Neuronal stem cell (in vitro differentiated cells): ENCODE measurements around the gene GSTM4.

Experiments
- DNase-seq: peaks from one replicate; pipeline ENCODE4 v3.0.0-alpha.2; 2013; ENCODE audit warnings: low spot score
- H2AFZ ChIP-seq: one replicate; pipeline ENCODE4 v1.6.1; 2013; ENCODE audit warnings: mild to moderate bottlenecking, low read length, inconsistent platforms
- H2AK5ac ChIP-seq: 2 replicates; pipeline ENCODE4 v1.6.1; 2013; ENCODE audit warnings: low read depth, mild to moderate bottlenecking, inconsistent platforms, low read length, moderate library complexity, mixed read lengths
- H2BK120ac ChIP-seq: 2 replicates; pipeline ENCODE4 v1.6.1; 2013; ENCODE audit warnings: low read depth, mild to moderate bottlenecking, inconsistent platforms, low read length, moderate library complexity, mixed read lengths
- H2BK12ac ChIP-seq: one replicate; pipeline ENCODE4 v1.6.1; 2013; ENCODE audit warnings: low read length, inconsistent platforms
- H2BK15ac ChIP-seq: 2 replicates; pipeline ENCODE4 v1.6.1; 2013; ENCODE audit warnings: mild to moderate bottlenecking, low read length, inconsistent platforms, mixed read lengths
- H2BK5ac ChIP-seq: one replicate; pipeline ENCODE4 v1.6.1; 2013; ENCODE audit warnings: inconsistent platforms, mild to moderate bottlenecking, low read length, moderate library complexity
- H3K14ac ChIP-seq: one replicate; pipeline ENCODE4 v1.6.1; 2013; ENCODE audit warnings: low read length, inconsistent platforms
- H3K18ac ChIP-seq: 2 replicates; pipeline ENCODE4 v1.6.1; 2013; ENCODE audit warnings: low read length, inconsistent platforms
- H3K23ac ChIP-seq: 2 replicates; pipeline ENCODE4 v1.6.1; 2013; ENCODE audit warnings: low read depth, mild to moderate bottlenecking, mixed read lengths, low read length, inconsistent platforms; ENCODE audit not compliant: poor library complexity
- H3K27ac ChIP-seq: replicated peaks from 3 replicates; pipeline ENCODE4 v1.5.1; 2013; ENCODE audit warnings: low read length, inconsistent platforms
- H3K27me3 ChIP-seq, 3 experiments: 2 replicates each; pipeline ENCODE4 v1.6.1; 2013; ENCODE audit warnings: low read length in 3 of 3, mild to moderate bottlenecking in 2 of 3, inconsistent platforms in 1 of 3, low read depth in 1 of 3, mixed read lengths in 1 of 3, moderate library complexity in 1 of 3; ENCODE audit not compliant: control insufficient read depth in 3 of 3, insufficient read depth in 3 of 3
- H3K36me3 ChIP-seq, 2 donors: replicated peaks in 1 of 2; 2 replicates each; pipeline ENCODE4 v1.6.1; 2013; ENCODE audit warnings: low read length in 2 of 2; ENCODE audit not compliant: control insufficient read depth in 2 of 2, insufficient read depth in 2 of 2
- H3K4ac ChIP-seq: 2 replicates; pipeline ENCODE4 v1.6.1; 2013; ENCODE audit warnings: inconsistent platforms, mild to moderate bottlenecking, low read length, moderate library complexity
- H3K4me1 ChIP-seq, 2 donors: 1 replicate in 1 of 2; 2 replicates in 1 of 2; pipeline ENCODE4 v1.6.1; 2013; ENCODE audit warnings: low read length in 2 of 2, low read depth in 1 of 2; ENCODE audit not compliant: control insufficient read depth in 2 of 2, insufficient read depth in 1 of 2
- H3K4me2 ChIP-seq: one replicate; pipeline ENCODE4 v1.6.1; 2013; ENCODE audit warnings: mild to moderate bottlenecking, low read length, inconsistent platforms; ENCODE audit not compliant: insufficient read depth, poor library complexity, severe bottlenecking
- H3K4me3 ChIP-seq, 2 donors: 2 replicates each; pipeline ENCODE4 v1.5.1; 2013; ENCODE audit warnings: low read length in 2 of 2, mild to moderate bottlenecking in 2 of 2, inconsistent platforms in 1 of 2, moderate library complexity in 1 of 2
- H3K79me1 ChIP-seq: one replicate; pipeline ENCODE4 v1.6.1; 2013; ENCODE audit warnings: low read depth, mild to moderate bottlenecking, inconsistent platforms, low read length, moderate library complexity
- H3K9ac ChIP-seq: one replicate; pipeline ENCODE4 v1.6.1; 2013; ENCODE audit warnings: mild to moderate bottlenecking, low read depth, low read length, inconsistent platforms; ENCODE audit not compliant: poor library complexity
- H3K9me3 ChIP-seq, 2 donors: replicated peaks in 1 of 2; 2 replicates each; pipeline versions ENCODE3 to v1.6.1; 2013; ENCODE audit warnings: low read length in 2 of 2, mild to moderate bottlenecking in 2 of 2, inconsistent platforms in 1 of 2, low read depth in 1 of 2, mixed read lengths in 1 of 2, moderate library complexity in 1 of 2; ENCODE audit not compliant: control insufficient read depth in 2 of 2, insufficient read depth in 1 of 2
- H4K8ac ChIP-seq: one replicate; pipeline ENCODE4 v1.6.1; 2013; ENCODE audit warnings: low read depth, mild to moderate bottlenecking, inconsistent platforms, low read length, moderate library complexity
- H4K91ac ChIP-seq: one replicate; pipeline ENCODE4 v1.6.1; 2013; ENCODE audit warnings: low read length, low read depth, mild to moderate bottlenecking, inconsistent platforms; ENCODE audit not compliant: poor library complexity
- WGBS, 2 donors: extraction: QIAGEN DNeasy Blood & Tissue Kit; methylation state at CpG; one replicate each; pipeline ENCODE4 v1.1.7; 2013; ENCODE audit warnings: missing lambda C conversion rate in 2 of 2, mixed read lengths in 1 of 2; ENCODE audit not compliant: insufficient read length in 2 of 2, insufficient replicate concordance in 1 of 2; ENCODE audit errors: extremely low coverage in 2 of 2; 5-methylcytosine and 5-hydroxymethylcytosine counted together

Gene GSTM4

DNA sequence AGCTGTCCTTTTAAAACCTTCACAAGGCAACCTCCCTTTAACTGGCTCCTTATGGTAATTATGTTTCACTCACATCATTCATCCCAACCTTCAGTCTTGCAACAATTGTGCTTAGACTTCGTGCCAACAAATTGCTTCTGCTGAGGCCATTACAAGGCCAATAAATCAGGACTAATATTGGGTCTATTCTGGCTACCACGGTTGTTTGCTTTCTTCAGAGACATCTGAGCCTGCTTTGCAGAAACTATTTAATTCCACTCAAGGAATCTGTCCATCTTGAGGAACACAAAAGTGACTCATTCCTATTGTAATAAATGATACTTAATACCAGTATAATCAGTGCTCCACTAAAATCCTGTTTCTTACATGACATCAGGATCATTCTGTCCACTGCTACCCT, 2.6 kb upstream of the GSTM4 start:
- H3K27me3 ChIP-seq: peaks cover 0 to 17% (median 11%) of the 10 kb centered on the region in 3 experiments
- no peak overlapping the region for H2BK120ac ChIP-seq
- no CpG with 5 or more reads among the region's 2 CpGs for WGBS, 2 donors
- no peak overlapping the region for H3K4me3 ChIP-seq
- H3K79me1 ChIP-seq: no peaks in the 10 kb centered on the region
- no peak overlapping the region for H2AK5ac ChIP-seq
- H3K9ac ChIP-seq: no peak overlapping the region
- H2BK15ac ChIP-seq: no peak overlapping the region
- no peak for DNase-seq
- no peak overlapping the region for H4K91ac ChIP-seq
- H3K4ac ChIP-seq: no peak overlapping the region
- no peak overlapping the region for H3K23ac ChIP-seq
- no peak overlapping the region for H3K18ac ChIP-seq
- H4K8ac ChIP-seq: no peak overlapping the region
- H3K27ac ChIP-seq: no peak overlapping the region
- no peak overlapping the region for H2BK5ac ChIP-seq
- no peak overlapping the region for H2BK12ac ChIP-seq
- H2AFZ ChIP-seq: no peak overlapping the region
- H3K14ac ChIP-seq: no peak overlapping the region
- H3K4me1 ChIP-seq: peaks cover 3 to 9% of the 10 kb centered on the region in 2 donors
- H3K9me3 ChIP-seq: no peaks in the 10 kb centered on the region
- H3K36me3 ChIP-seq: no peaks in the 10 kb centered on the region
- no peak overlapping the region for H3K4me2 ChIP-seq

DNA sequence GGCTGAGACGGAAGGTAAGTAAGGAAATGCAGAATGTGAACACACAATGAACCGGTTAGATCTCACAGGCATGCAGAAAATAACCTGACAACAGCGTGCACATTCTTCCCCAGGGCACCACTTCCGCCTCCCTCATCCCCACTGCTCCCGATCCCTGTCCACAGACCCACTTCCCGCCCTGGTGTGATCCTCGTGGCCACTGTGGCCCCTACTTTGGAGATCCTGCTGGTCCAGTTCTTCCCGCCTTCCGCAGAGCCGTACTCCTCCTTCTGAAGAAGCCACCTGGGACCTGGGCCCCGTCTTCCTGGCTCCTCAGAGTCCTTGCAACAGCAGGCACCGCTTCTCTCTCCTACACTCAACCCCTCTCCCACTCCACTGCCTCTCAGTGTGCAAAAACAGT, 1.4 kb upstream of the GSTM4 start:
- Histone ChIP-seq H3K4me3 (no peak overlapping the region), H4K8ac (no peak overlapping the region), H3K14ac (no peak overlapping the region), H3K4ac (peak overlapping the region; percentile 59), H3K4me2 (no peak overlapping the region), H4K91ac (no peak overlapping the region), H2BK5ac (no peak overlapping the region), H2AK5ac (peak overlapping the region; percentile 79), H3K27me3 (peaks cover 0 to 17% (median 11%) of the 10 kb centered on the region in 3 experiments), H2BK15ac (no peak overlapping the region), H3K79me1 (no peaks in the 10 kb centered on the region), H2AFZ (no peak overlapping the region), H3K36me3 (peaks cover 0 to 8% of the 10 kb centered on the region in 2 donors), H2BK12ac (no peak overlapping the region), H3K18ac (peak overlapping the region; percentile 11), H2BK120ac (no peak overlapping the region), H3K27ac (no peak overlapping the region), H3K4me1 (peaks cover 3 to 9% of the 10 kb centered on the region in 2 donors), H3K9ac (no peak overlapping the region), H3K23ac (no peak overlapping the region), H3K9me3 (no peaks in the 10 kb centered on the region)
- DNase-seq: no peak
- no CpG with 5 or more reads among the region's 12 CpGs for WGBS, 2 donors

DNA sequence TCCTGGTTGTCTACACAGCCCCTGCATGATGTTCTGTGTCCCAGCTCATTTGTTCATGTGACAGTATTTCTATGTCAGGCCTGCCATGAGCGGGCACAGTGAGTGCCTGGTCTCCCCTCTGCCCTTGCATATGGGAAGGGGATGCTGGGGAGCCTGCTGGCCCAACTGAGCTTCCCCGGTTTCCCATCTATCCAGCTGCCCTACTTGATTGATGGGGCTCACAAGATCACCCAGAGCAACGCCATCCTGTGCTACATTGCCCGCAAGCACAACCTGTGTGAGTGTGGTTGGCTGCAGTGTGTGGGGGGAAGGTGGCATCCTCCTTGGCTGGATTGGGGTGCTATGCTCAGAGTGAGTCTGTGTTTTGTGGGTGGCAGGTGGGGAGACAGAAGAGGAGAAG, 1.5 kb downstream of the GSTM4 start:
- H3K9ac ChIP-seq: no peak overlapping the region
- H3K14ac ChIP-seq: no peak overlapping the region
- H3K4ac ChIP-seq: no peak overlapping the region
- H3K4me1 ChIP-seq: peaks cover 3 to 9% of the 10 kb centered on the region in 2 donors
- H3K18ac ChIP-seq: peak overlapping the region; percentile 30
- no CpG with 5 or more reads among the region's 4 CpGs for WGBS, 2 donors
- no peak overlapping the region for H2BK120ac ChIP-seq
- H3K27me3 ChIP-seq: peaks cover 0 to 11% (median 3%) of the 10 kb centered on the region in 3 experiments
- no peak overlapping the region for H3K27ac ChIP-seq
- no peak for DNase-seq
- no peak overlapping the region for H2BK12ac ChIP-seq
- no peak overlapping the region for H2AK5ac ChIP-seq
- H2BK15ac ChIP-seq: no peak overlapping the region
- no peaks in the 10 kb centered on the region for H3K79me1 ChIP-seq
- no peak overlapping the region for H3K4me3 ChIP-seq
- H3K4me2 ChIP-seq: no peak overlapping the region
- H3K36me3 ChIP-seq: peaks cover 0 to 14% of the 10 kb centered on the region in 2 donors
- no peak overlapping the region for H4K8ac ChIP-seq
- no peaks in the 10 kb centered on the region for H3K9me3 ChIP-seq
- no peak overlapping the region for H2AFZ ChIP-seq
- H4K91ac ChIP-seq: no peak overlapping the region
- no peak overlapping the region for H3K23ac ChIP-seq
- H2BK5ac ChIP-seq: no peak overlapping the region

GRCh38 chr1:109657970-109658369, 2.1 kb downstream of the GSTM4 start:
- Histone ChIP-seq H3K9me3 (no peaks in the 10 kb centered on the region), H3K4me3 (no peak overlapping the region)
- WGBS, 2 donors: no CpG with 5 or more reads among the region's 7 CpGs

More at GRCh38 chr1:109657970-109658369, 2.1 kb downstream of the GSTM4 start:
- Histone ChIP-seq H2BK120ac (no peak overlapping the region), H2AK5ac (no peak overlapping the region), H3K9ac (no peak overlapping the region), H3K36me3 (peaks cover 0 to 14% of the 10 kb centered on the region in 2 donors), H3K23ac (no peak overlapping the region), H3K14ac (no peak overlapping the region), H2BK12ac (no peak overlapping the region), H3K4me1 (peaks cover 3 to 9% of the 10 kb centered on the region in 2 donors), H3K4me2 (no peak overlapping the region), H4K8ac (no peak overlapping the region), H3K18ac (no peak overlapping the region), H3K27ac (no peak overlapping the region), H3K4ac (no peak overlapping the region), H3K79me1 (no peaks in the 10 kb centered on the region), H2BK15ac (no peak overlapping the region), H4K91ac (no peak overlapping the region), H3K27me3 (peaks cover 0 to 11% (median 0%) of the 10 kb centered on the region in 3 experiments), H2BK5ac (no peak overlapping the region), H2AFZ (no peak overlapping the region)
- no peak for DNase-seq
